Natural killer cell (primary cell): ENCODE data around the gene POLR1E. TPM values are rescaled to one million over a fixed set of nuclear protein-coding genes. Genes with fewer than 3 reads are reported as not detected.

Source experiments
- ATAC-seq, 3 donors: fragments of 150-1000 bp in 2 of 3; fragments of 200-7000 bp in 1 of 3; cut with Tn5 transposase; 1 replicate in 1 of 3; 2 replicates in 2 of 3; pipeline ENCODE4 v1.10.0; 2021; ENCODE audit warnings: mild to moderate bottlenecking in 2 of 3, moderate library complexity in 2 of 3
- DNase-seq, 2 donors: peaks; one replicate each; pipeline versions ENCODE4 v3.0.0 to v3.0.0-alpha.2; 2013 to 2021; ENCODE audit warnings: mixed read lengths in 1 of 2
- H3K27ac ChIP-seq: one replicate; pipeline ENCODE4 v1.5.1; 2013; ENCODE audit warnings: mild to moderate bottlenecking, low read length
- H3K27me3 ChIP-seq: one replicate; pipeline ENCODE4 v1.6.1; 2013; ENCODE audit warnings: low read length; ENCODE audit not compliant: control insufficient read depth, insufficient read depth
- H3K36me3 ChIP-seq: one replicate; pipeline ENCODE4 v1.6.1; 2013; ENCODE audit warnings: low read length; ENCODE audit not compliant: control insufficient read depth, insufficient read depth
- H3K4me1 ChIP-seq: one replicate; pipeline ENCODE4 v1.6.1; 2013; ENCODE audit warnings: low read length; ENCODE audit not compliant: control insufficient read depth, insufficient read depth
- H3K4me3 ChIP-seq: one replicate; pipeline ENCODE4 v1.5.1; 2013; ENCODE audit warnings: low read length
- H3K9me3 ChIP-seq: one replicate; pipeline ENCODE4 v1.6.1; 2013; ENCODE audit warnings: low read length; ENCODE audit not compliant: control insufficient read depth, insufficient read depth
- H3K27ac Mint-ChIP-seq, 2 donors: one replicate each; pipeline ENCODE4 v1.8.0; 2022; ENCODE audit warnings: mild to moderate bottlenecking in 2 of 2, mixed read lengths in 2 of 2, moderate library complexity in 1 of 2
- H3K27me3 Mint-ChIP-seq, 2 donors: one replicate each; pipeline ENCODE4 v1.8.0; 2022; ENCODE audit warnings: low read depth in 2 of 2, mixed read lengths in 2 of 2
- H3K36me3 Mint-ChIP-seq: one replicate; pipeline ENCODE4 v1.8.0; 2022; ENCODE audit warnings: mixed read lengths
- H3K4me1 Mint-ChIP-seq, 2 donors: one replicate each; pipeline ENCODE4 v1.8.0; 2022; ENCODE audit warnings: mixed read lengths in 2 of 2
- H3K4me3 Mint-ChIP-seq: one replicate; pipeline ENCODE4 v1.8.0; 2022; ENCODE audit warnings: mild to moderate bottlenecking, moderate library complexity, mixed read lengths
- H3K9me3 Mint-ChIP-seq, 2 donors: one replicate each; pipeline ENCODE4 v1.8.0; 2022; ENCODE audit warnings: mixed read lengths in 2 of 2
- CTCF ChIP-seq: fragments of 200-600 bp; IDR thresholded peaks from one replicate; pipeline ENCODE4 v1.8.0; 2022; ENCODE audit warnings: antibody characterized with exemption
- WGBS: methylation state at CpG from one replicate; pipeline ENCODE4 v1.1.7; 2013; ENCODE audit warnings: missing lambda C conversion rate; ENCODE audit not compliant: insufficient coverage; 5-methylcytosine and 5-hydroxymethylcytosine counted together
- intact Hi-C: fragments of 100-400 bp; cut with micrococcal nuclease; formaldehyde crosslinking; loops from one replicate; pipeline ENCODE4 v1.14.2; 2022
- total RNA-seq, 4 donors: library from RNA; stranded (reverse); fragments of 120-200 nt in 1 of 4; gene quantifications; one replicate each; pipeline versions ENCODE4 v1.2.3 to v1.2.4, GENCODE V29; 2013 to 2022

The POLR1E gene
- total RNA-seq, 3 donors from 2014 or later (not counting 1 experiment from before 2014, with no cell fraction given) = 17.4 to 23.8 (median 17.8) TPM

GRCh38 chr9:37437621-37438020 is 48.1 kb upstream of the POLR1E start:
- WGBS = 97% methylated on average over 4 of the region's 4 CpGs
- no peak overlapping the region for H3K27ac ChIP-seq
- H3K9me3 ChIP-seq = no peaks in the 10 kb centered on the region
- H3K4me1 ChIP-seq = peaks cover 5% of the 10 kb centered on the region
- no peak for TF ChIP-seq CTCF
- peaks cover 59% of the 10 kb centered on the region for H3K36me3 ChIP-seq
- intact Hi-C loops = no loop called here
- H3K4me3 ChIP-seq = no peak overlapping the region
- DNase-seq (no peak), ATAC-seq (no peak)
- no peak overlapping the region for H3K27ac Mint-ChIP-seq
- no peaks in the 10 kb centered on the region for H3K27me3 Mint-ChIP-seq
- H3K4me3 Mint-ChIP-seq = no peak overlapping the region
- no peaks in the 10 kb centered on the region for H3K36me3 Mint-ChIP-seq
- no peaks in the 10 kb centered on the region for H3K9me3 Mint-ChIP-seq
- peaks cover 4 to 5% of the 10 kb centered on the region in 2 donors for H3K4me1 Mint-ChIP-seq
- no peaks in the 10 kb centered on the region for H3K27me3 ChIP-seq

- Mint-ChIP-seq H3K36me3 (no peaks in the 10 kb centered on the region), H3K4me3 (no peak overlapping the region), H3K9me3 (no peaks in the 10 kb centered on the region), H3K27ac (no peak overlapping the region), H3K27me3 (no peaks in the 10 kb centered on the region), H3K4me1 (no peaks in the 10 kb centered on the region)
- Histone ChIP-seq H3K36me3 (peaks cover 59% of the 10 kb centered on the region), H3K9me3 (no peaks in the 10 kb centered on the region), H3K4me1 (no peaks in the 10 kb centered on the region), H3K27ac (no peak overlapping the region), H3K27me3 (no peaks in the 10 kb centered on the region), H3K4me3 (no peak overlapping the region)
- DNase-seq = no peak
- no peak for TF ChIP-seq CTCF
- no peak for ATAC-seq
- intact Hi-C loops = no loop called here
- WGBS = 93% methylated on average over 3 of the region's 3 CpGs
Observed at GRCh38 chr9:37438359-37438758, 47.4 kb upstream of the POLR1E start.

GRCh38 chr9:37441776-37442370 is 43.9 kb upstream of the POLR1E start:
- Histone ChIP-seq H3K36me3 (peaks cover 45% of the 10 kb centered on the region), H3K9me3 (no peaks in the 10 kb centered on the region), H3K4me3 (no peak overlapping the region), H3K27me3 (no peaks in the 10 kb centered on the region), H3K4me1 (no peaks in the 10 kb centered on the region), H3K27ac (no peak overlapping the region)
- no peaks in the 10 kb centered on the region for H3K36me3 Mint-ChIP-seq
- DNase-seq = no peak
- H3K9me3 Mint-ChIP-seq = no peaks in the 10 kb centered on the region
- no peak overlapping the region for H3K27ac Mint-ChIP-seq
- WGBS = 98% methylated on average over 21 of the region's 21 CpGs
- no peaks in the 10 kb centered on the region for H3K27me3 Mint-ChIP-seq
- intact Hi-C loops = no loop called here
- no peak for ATAC-seq
- TF ChIP-seq CTCF = no peak
- no peak overlapping the region for H3K4me3 Mint-ChIP-seq
- peaks cover 8 to 9% of the 10 kb centered on the region in 2 donors for H3K4me1 Mint-ChIP-seq

GRCh38 chr9:37442556-37442955 is 43.2 kb upstream of the POLR1E start:
- WGBS = 97% methylated on average over 1 of the region's 2 CpGs
- H3K27ac Mint-ChIP-seq = no peak overlapping the region
- H3K9me3 Mint-ChIP-seq = no peaks in the 10 kb centered on the region
- no peak for DNase-seq
- ATAC-seq = no peak
- H3K4me3 Mint-ChIP-seq = no peak overlapping the region
- Histone ChIP-seq H3K36me3 (peaks cover 39% of the 10 kb centered on the region), H3K27me3 (no peaks in the 10 kb centered on the region), H3K4me3 (no peak overlapping the region), H3K4me1 (no peaks in the 10 kb centered on the region), H3K27ac (no peak overlapping the region), H3K9me3 (no peaks in the 10 kb centered on the region)
- intact Hi-C loops = no loop called here
- H3K36me3 Mint-ChIP-seq = no peaks in the 10 kb centered on the region
- no peak for TF ChIP-seq CTCF
- peaks cover 11 to 12% of the 10 kb centered on the region in 2 donors for H3K4me1 Mint-ChIP-seq
- H3K27me3 Mint-ChIP-seq = no peaks in the 10 kb centered on the region
